Transverse colon (tissue), 4 donors: ENCODE results near the gene ALK.

Source experiments
- CTCF ChIP-seq, 5 experiments: fragments of 200-600 bp in 3 of 5; fragments of 450-650 bp in 2 of 5; sonication (generic) in 3 of 5; IDR thresholded peaks; 1 replicate in 2 of 5; 2 replicates in 3 of 5; pipeline ENCODE4 v1.5.1; 2016 to 2017; ENCODE audit warnings: antibody characterized with exemption in 5 of 5, inconsistent platforms in 3 of 5, mild to moderate bottlenecking in 2 of 5, moderate library complexity in 1 of 5
- EP300 ChIP-seq: sonication (generic); formaldehyde crosslinking; IDR thresholded peaks from one replicate; pipeline ENCODE4 v1.6.1; 2017; ENCODE audit warnings: antibody characterized with exemption, low read depth
- POLR2A ChIP-seq: fragments of 450-650 bp; IDR thresholded peaks from one replicate; pipeline ENCODE4 v1.6.1; 2016; ENCODE audit warnings: antibody characterized with exemption, mild to moderate bottlenecking, moderate library complexity
- POLR2AphosphoS5 ChIP-seq, 3 donors: sonication (generic); formaldehyde crosslinking; IDR thresholded peaks; one replicate each; pipeline ENCODE4 v1.6.1; 2016; ENCODE audit warnings: antibody characterized with exemption in 3 of 3

- TF ChIP-seq POLR2A (no peak), CTCF (IDR thresholded peaks at IDR 0.05) (no peak), POLR2AphosphoS5 (IDR thresholded peaks at IDR 0.05) (no peak), EP300 (no peak)
Measured at GRCh38 chr2:29954316-29954715, 32.9 kb upstream of the ALK start.
